ENCODE measurements around the gene PPL. TPM values are rescaled to one million over a fixed set of nuclear protein-coding genes. Genes with fewer than 3 reads are reported as not detected.

Gene PPL
- total RNA-seq, 1 donor from 2014 or later: not detected

DNA sequence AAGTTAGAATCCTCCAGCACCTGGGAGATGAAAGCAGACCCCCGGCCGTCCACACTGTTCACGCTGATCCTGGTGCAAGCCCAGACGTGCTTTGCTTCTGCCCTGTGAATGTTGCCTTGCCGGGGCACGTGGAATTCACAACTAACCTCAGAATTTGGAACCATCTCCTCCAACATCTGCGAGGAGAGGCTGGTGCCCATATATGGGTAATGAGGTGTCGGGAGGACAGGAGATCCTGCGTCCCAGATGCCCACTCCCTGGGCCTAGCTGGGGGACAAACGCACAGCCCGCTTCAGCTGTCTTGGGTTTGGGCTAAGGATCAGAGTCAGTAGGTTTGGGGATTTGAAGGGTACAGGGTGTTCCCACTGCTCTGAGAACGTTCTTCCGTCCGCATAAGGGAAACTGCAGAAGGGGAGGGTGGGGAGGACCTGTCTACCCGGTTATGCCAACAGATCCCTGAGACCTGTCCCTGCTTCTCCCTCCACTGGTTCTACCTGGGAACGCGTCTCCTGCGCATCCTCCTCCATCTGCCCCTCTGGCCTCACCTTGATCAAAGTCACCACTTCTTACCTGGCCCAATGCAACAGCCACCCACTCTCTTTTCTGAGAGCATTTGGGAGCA is 14.1 kb downstream of the PPL start:
- no peak for DNase-seq (ENCODE audit: low spot score)
- Mint-ChIP-seq H3K27me3 (ENCODE audit: insufficient read depth) (no peaks in the 10 kb centered on the region), H3K36me3 (ENCODE audit: low read depth) (peaks cover 3% of the 10 kb centered on the region), H3K4me1 (ENCODE audit: low read depth) (no peaks in the 10 kb centered on the region), H3K9me3 (peaks cover 15% of the 10 kb centered on the region), H3K4me3 (no peak overlapping the region), H3K27ac (no peak overlapping the region)
- intact Hi-C loops (cut with micrococcal nuclease): no loop called here

DNA sequence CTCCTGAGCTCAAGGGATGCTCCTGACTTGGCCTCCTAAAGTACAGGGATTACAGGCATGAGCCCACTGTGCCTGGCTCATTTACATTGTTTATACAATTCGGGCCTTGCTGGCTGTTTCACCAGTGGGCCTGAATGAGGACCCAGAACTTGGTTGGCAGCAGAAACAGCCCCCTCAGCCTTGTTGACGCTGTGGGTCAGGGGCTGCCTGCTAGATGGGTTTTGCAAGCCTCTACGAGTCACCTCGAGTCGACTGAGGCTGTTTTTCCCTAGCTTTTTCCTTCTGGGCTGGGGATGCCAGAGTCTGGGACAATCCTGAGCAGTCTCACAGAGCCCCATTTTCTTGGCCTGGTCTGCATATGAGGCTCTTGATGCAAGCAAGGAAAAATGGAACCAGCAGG is 16.1 kb downstream of the PPL start:
- H3K9me3 Mint-ChIP-seq: no peaks in the 10 kb centered on the region
- H3K27ac Mint-ChIP-seq: no peak overlapping the region
- DNase-seq (ENCODE audit: low spot score): no peak
- H3K36me3 Mint-ChIP-seq (ENCODE audit: low read depth): no peaks in the 10 kb centered on the region
- H3K27me3 Mint-ChIP-seq (ENCODE audit: insufficient read depth): no peaks in the 10 kb centered on the region
- no peaks in the 10 kb centered on the region for H3K4me1 Mint-ChIP-seq (ENCODE audit: low read depth)
- intact Hi-C loops (cut with micrococcal nuclease): no loop called here
- H3K4me3 Mint-ChIP-seq: no peak overlapping the region

DNA sequence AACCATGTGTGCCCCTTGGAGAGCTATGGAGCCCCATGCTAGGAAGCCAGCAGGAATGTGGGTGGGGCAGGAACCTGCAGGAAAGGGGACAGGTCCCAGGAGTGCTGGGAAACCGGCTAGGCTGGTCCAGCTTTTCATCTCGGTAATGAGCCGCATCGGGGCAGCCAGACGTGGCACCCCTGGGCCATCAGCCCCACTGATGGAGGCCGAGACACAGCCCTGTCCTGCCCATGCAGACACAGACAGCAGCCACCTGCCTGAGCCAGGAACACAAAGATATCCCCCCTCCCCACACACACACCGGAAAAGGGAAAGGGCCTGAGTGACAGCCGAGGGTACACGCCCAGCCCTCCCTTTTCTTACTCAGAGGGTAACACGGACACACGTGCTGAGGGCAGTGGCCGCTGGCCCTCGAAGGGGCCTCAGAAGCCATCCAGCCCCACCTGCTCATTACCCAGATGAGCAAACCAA is 18.1 kb downstream of the PPL start:
- H3K9me3 Mint-ChIP-seq: no peaks in the 10 kb centered on the region
- H3K36me3 Mint-ChIP-seq (ENCODE audit: low read depth): no peaks in the 10 kb centered on the region
- H3K27me3 Mint-ChIP-seq (ENCODE audit: insufficient read depth): no peaks in the 10 kb centered on the region
- H3K4me3 Mint-ChIP-seq: no peak overlapping the region
- H3K27ac Mint-ChIP-seq: no peak overlapping the region
- no peaks in the 10 kb centered on the region for H3K4me1 Mint-ChIP-seq (ENCODE audit: low read depth)
- intact Hi-C loops (cut with micrococcal nuclease): no loop called here
- no peak for DNase-seq (ENCODE audit: low spot score)

DNA sequence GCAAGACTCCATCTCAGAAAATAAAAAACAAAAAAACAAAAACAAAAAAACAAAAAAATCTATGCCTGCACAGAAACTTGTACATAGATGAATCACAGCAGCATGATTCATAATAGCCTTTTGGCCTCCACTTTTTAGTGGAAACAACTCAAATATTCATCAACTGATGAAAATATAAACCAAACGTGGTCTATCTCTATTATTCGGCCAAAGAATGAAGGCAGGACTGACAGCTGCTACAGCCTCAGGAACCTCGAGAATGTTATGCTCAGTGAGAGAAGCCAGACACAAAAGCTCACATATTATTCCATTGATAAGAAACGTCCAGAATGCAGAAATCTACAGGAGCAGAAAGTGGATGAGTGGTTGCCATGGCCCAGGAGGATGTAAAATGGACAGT is 19.8 kb downstream of the PPL start:
- Mint-ChIP-seq H3K4me1 (ENCODE audit: low read depth) (no peaks in the 10 kb centered on the region), H3K27ac (no peak overlapping the region), H3K4me3 (no peak overlapping the region), H3K27me3 (ENCODE audit: insufficient read depth) (no peaks in the 10 kb centered on the region), H3K9me3 (no peaks in the 10 kb centered on the region), H3K36me3 (ENCODE audit: low read depth) (no peaks in the 10 kb centered on the region)
- DNase-seq (ENCODE audit: low spot score): no peak
- intact Hi-C loops (cut with micrococcal nuclease): no loop called here

DNA sequence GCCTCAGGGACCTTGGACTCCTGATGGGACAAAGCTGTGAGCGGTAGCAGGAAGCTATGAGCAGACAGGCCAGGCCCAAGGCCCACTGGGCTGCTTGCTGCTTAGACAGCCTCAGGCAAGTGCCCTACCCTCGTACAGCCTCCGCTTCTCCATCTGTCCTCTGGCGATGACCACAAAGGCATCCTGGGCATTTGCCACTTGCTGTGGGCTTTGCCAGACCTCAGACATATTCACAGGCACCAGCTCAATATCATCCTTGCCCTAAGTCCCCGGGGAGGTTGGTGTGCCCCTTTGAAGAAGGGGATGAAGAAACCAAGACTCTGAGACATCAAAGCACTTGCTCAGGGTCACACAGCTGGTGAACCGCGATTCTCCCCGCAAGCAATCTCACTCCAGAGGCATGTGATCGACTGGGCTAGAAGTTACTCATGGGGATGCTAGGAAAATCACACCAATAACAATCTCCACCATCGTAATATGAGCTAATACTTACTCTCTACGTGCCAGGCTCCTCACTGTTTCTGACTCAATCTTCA is 21.7 kb downstream of the PPL start:
- intact Hi-C loops (cut with micrococcal nuclease): no loop called here
- Mint-ChIP-seq H3K27ac (no peak overlapping the region), H3K36me3 (ENCODE audit: low read depth) (no peaks in the 10 kb centered on the region), H3K4me1 (ENCODE audit: low read depth) (no peaks in the 10 kb centered on the region), H3K9me3 (no peaks in the 10 kb centered on the region), H3K4me3 (no peak overlapping the region), H3K27me3 (ENCODE audit: insufficient read depth) (no peaks in the 10 kb centered on the region)
- no peak for DNase-seq (ENCODE audit: low spot score)

DNA sequence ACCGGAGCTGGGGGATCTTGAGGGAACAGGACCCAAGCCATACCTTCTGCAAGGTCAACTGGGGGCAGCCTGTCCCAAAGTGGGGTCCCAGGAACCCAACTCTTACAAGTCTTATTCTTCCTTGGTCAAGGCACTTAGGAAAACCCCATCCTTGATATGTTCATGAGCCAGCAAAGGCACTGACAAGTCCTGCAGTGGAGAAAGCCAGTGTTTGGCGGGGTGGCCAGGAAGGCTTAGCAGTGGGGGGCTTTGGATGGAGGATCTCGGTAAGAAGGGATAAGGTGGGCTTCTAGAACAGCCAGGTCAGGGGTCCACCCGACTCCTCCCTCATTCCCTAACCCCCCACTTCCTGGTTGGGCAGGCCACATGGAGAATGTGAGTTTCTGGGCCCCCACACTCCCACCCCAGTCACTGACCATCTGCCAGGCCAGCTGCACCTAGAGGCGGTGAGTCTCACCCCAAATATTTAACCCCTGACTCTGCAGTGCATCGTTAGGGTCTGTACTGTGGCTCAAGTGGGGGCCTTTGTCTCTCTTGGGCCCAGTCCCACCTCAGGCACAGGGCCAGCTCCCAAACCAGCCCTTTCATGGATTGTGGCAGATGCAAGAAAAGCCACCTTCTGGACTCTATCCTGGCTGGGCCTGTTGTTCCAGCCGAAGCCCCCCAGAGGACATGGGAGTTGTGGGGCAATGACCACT is 22.3 kb downstream of the PPL start:
- no peak overlapping the region for H3K4me3 Mint-ChIP-seq
- H3K27ac Mint-ChIP-seq: no peak overlapping the region
- H3K4me1 Mint-ChIP-seq (ENCODE audit: low read depth): no peaks in the 10 kb centered on the region
- H3K9me3 Mint-ChIP-seq: no peaks in the 10 kb centered on the region
- no peaks in the 10 kb centered on the region for H3K36me3 Mint-ChIP-seq (ENCODE audit: low read depth)
- H3K27me3 Mint-ChIP-seq (ENCODE audit: insufficient read depth): peaks cover 2% of the 10 kb centered on the region
- intact Hi-C loops (cut with micrococcal nuclease): no loop called here
- no peak for DNase-seq (ENCODE audit: low spot score)

DNA sequence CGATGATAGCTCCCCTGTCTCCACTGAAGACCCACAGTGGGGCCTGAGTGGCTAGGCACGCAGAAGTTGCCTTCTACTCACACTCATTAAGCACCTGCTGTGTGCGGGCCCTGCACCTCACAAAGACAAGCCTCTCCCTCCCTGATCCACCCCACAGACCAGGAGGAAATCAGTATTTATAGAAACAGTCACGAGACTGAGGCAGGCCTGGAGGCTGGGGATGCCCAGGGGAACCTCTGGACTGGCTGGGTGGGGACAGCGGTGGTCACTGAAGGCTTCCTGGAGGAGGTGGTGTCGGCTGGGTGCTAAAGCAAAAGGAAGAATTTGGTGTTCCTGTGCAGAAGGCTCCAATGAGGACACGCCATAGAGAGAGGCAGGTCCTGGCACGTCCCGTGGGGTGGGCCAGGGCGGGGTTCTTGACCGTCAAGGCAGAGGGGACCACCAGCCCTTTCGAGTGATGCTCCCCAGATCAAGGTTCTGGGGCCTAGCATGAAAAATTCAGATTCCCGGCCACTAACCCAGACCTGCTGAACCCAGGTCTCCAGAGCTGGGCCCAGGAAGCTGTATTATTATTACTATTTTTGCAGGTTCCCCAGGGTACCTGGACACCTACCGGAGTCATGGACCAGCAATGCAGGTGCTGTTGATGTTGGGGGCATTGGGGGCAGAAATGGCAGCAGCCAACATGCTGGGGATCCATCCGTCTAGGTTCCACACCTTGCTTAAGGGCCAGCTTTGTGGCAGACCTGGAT is 23.0 kb downstream of the PPL start:
- Mint-ChIP-seq H3K9me3 (no peaks in the 10 kb centered on the region), H3K27ac (no peak overlapping the region), H3K4me1 (ENCODE audit: low read depth) (no peaks in the 10 kb centered on the region), H3K36me3 (ENCODE audit: low read depth) (no peaks in the 10 kb centered on the region), H3K4me3 (no peak overlapping the region), H3K27me3 (ENCODE audit: insufficient read depth) (peaks cover 2% of the 10 kb centered on the region)
- intact Hi-C loops (cut with micrococcal nuclease): no loop called here
- DNase-seq (ENCODE audit: low spot score): no peak

DNA sequence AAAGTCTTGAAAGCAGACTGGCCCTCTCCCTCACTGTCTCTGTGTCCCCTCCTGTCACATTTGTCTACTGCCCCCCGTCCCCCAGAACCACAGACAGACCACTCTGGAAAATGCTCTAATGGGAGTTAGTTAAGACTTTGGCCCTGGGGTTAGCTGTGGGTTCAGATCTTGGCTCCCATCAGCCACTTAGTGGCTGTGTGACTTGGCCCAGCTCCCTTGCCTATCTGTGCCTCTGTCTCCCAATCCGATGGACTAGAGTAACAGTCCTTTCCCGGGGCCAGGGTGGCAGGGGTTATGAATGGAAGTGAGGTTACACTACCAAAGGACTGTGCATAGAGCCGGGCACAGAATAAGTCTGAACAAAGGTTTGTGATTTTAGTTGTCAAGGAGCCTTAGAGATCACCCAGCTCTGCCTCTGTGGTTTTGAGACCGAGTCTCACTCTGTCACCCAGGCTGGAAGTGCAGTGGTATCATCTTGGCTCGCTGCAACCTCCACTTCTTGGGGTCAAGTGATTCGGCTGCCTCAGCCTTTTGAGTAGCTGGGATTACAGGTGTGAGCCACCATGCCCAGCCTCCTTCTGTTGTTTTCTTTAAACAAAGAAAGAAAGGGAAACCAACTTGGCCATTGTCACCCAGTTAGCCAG is 23.7 kb downstream of the PPL start:
- no peaks in the 10 kb centered on the region for H3K36me3 Mint-ChIP-seq (ENCODE audit: low read depth)

DNA sequence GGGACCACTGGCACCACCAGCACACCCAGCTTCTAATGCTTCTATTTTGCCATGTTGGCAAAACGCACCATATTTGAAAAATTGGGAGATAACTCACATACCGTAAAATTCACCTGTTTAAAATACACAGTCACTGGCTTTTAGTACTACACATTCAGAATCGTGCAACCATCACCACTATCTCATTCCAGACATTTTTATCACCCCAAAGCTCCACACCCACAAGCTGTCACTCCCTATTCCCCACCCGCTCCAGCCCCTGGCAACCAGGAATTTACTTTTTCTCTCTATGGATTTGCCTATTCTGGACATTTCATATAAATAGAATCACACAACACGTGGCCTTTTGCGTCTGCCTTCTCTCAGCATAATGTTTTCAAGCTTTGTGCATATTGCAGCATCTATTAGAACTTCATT is 25.0 kb downstream of the PPL start:
- no peak overlapping the region for H3K4me3 Mint-ChIP-seq
- no peak overlapping the region for H3K27ac Mint-ChIP-seq
- H3K27me3 Mint-ChIP-seq (ENCODE audit: insufficient read depth): peaks cover 4% of the 10 kb centered on the region
- intact Hi-C loops (cut with micrococcal nuclease): no loop called here
- DNase-seq (ENCODE audit: low spot score): no peak
- no peaks in the 10 kb centered on the region for H3K9me3 Mint-ChIP-seq
- H3K36me3 Mint-ChIP-seq (ENCODE audit: low read depth): no peaks in the 10 kb centered on the region
- H3K4me1 Mint-ChIP-seq (ENCODE audit: low read depth): no peaks in the 10 kb centered on the region

More for the DNA sequence above, 23.7 kb downstream of the PPL start:
- Mint-ChIP-seq H3K4me1 (ENCODE audit: low read depth) (no peaks in the 10 kb centered on the region), H3K4me3 (no peak overlapping the region), H3K9me3 (no peaks in the 10 kb centered on the region), H3K27ac (no peak overlapping the region), H3K27me3 (ENCODE audit: insufficient read depth) (peaks cover 4% of the 10 kb centered on the region)
- intact Hi-C loops (cut with micrococcal nuclease): no loop called here
- no peak for DNase-seq (ENCODE audit: low spot score)

DNA sequence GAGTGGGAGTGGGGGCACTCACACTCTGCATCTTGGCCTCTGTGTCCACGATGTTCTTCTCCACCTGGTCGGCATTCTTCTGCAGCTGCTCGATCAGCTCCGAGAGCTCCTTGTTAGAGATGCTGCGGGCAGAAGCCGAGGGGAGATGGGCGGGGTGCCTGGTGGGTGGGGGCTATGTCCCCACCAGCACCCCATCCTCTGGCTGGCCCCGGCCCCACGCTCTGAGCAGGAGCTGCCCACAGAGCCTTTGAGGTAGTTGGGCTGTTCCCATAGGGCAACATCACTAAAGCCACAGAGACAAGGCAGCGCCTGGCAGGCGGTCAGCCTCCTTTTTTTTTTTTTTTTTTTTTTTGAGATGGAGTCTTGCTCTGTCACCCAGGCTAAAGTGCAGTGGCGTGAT is 26.1 kb downstream of the PPL start:
- intact Hi-C loops (cut with micrococcal nuclease): no loop called here
- Mint-ChIP-seq H3K4me3 (no peak overlapping the region), H3K4me1 (ENCODE audit: low read depth) (no peaks in the 10 kb centered on the region), H3K9me3 (no peaks in the 10 kb centered on the region), H3K36me3 (ENCODE audit: low read depth) (no peaks in the 10 kb centered on the region), H3K27me3 (ENCODE audit: insufficient read depth) (peaks cover 10% of the 10 kb centered on the region), H3K27ac (no peak overlapping the region)
- DNase-seq (ENCODE audit: low spot score): no peak

DNA sequence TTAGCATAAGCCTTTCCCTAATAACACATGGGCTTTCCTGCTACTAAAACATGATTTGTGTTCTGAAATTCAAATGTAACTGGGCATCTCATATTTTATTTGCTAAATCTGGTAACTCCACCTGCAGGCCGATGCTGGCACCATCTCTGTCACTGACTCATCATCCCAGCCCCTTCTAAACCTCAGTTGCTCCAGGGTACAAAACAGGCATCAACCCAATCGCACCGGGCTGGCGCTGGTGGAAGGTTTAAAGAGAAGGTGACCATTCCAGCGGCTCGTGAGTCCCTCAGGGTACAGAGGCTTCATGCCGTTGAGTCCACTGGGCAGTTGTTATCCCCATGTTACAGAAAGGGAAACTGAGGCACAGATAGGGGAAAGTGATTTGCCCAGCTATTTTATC is 27.1 kb downstream of the PPL start:
- Mint-ChIP-seq H3K27me3 (ENCODE audit: insufficient read depth) (peaks cover 16% of the 10 kb centered on the region), H3K4me3 (no peak overlapping the region), H3K4me1 (ENCODE audit: low read depth) (no peaks in the 10 kb centered on the region), H3K36me3 (ENCODE audit: low read depth) (no peaks in the 10 kb centered on the region), H3K27ac (no peak overlapping the region), H3K9me3 (no peaks in the 10 kb centered on the region)
- no peak for DNase-seq (ENCODE audit: low spot score)
- intact Hi-C loops (cut with micrococcal nuclease): no loop called here

DNA sequence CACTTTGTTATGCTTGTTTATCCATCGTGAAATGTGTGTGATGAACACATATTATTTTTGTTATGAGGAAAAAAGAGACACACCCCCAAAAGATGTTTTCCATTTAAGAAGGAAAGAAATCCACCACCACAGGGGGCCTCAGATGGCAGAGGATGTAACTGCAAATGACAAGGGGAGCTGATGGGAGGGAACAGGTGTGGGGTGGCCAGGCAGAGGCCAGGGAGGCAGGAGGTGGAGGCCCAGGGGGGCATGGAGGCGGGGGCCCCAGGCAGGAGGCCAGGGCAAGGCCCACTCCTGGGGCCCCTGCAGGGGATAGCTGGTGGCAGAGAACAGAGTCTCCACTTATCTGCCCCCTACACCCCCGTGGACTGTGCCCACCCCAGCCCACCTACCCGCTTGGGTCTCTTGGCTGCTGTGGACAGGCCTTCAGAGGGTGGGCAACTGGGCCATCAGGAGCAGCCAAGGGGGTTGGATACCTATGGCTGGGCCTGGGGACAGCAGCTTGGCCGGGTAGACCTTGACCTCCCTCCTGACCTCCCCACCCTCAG is 28.0 kb downstream of the PPL start:
- DNase-seq (ENCODE audit: low spot score): no peak
- intact Hi-C loops (cut with micrococcal nuclease): no loop called here
- peaks cover 16% of the 10 kb centered on the region for H3K27me3 Mint-ChIP-seq (ENCODE audit: insufficient read depth)
- no peak overlapping the region for H3K4me3 Mint-ChIP-seq
- no peaks in the 10 kb centered on the region for H3K36me3 Mint-ChIP-seq (ENCODE audit: low read depth)
- H3K4me1 Mint-ChIP-seq (ENCODE audit: low read depth): no peaks in the 10 kb centered on the region
- H3K9me3 Mint-ChIP-seq: no peaks in the 10 kb centered on the region
- no peak overlapping the region for H3K27ac Mint-ChIP-seq
